Measurements from ENCODE around the gene QRFP. TPM values are rescaled to one million over a fixed set of nuclear protein-coding genes. Genes with fewer than 3 reads are reported as not detected.
"Not testable (repeated sequence)": the region's sequence is repeated elsewhere in the genome, so short reads cannot be mapped to it uniquely, and the experiment has no call there.

QRFP gene
- polyA plus RNA-seq, 3 donors = 0.18 to 0.60 (median 0.21) TPM

DNA sequence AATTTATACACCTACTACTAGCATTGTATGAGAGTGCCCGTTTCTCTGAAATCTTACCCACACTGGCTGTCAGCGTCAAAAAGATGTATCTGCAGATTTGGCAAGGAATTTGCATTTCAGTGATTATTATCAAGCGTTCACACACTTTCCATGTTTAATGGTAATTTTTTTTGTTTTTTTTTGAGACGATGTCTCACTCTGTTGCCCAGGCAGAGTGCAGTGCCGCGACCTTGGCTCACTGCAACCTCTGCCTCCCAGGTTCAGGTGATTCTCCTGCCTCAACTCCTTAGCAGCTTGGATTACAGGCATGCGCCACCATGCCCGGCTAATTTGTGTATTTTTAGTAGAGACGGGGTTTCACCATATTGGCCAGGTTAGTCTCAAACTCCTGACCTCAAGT lies 47.3 kb downstream of the QRFP start:
- intact Hi-C loops (cut with micrococcal nuclease) = no loop called here
- H3K27me3 Mint-ChIP-seq (ENCODE audit: low read depth in 3 of 3) = peaks cover 0 to 1% (median 0%) of the 10 kb centered on the region in 3 donors
- H3K4me1 ChIP-seq (ENCODE audit: control insufficient read depth in 1 of 2, insufficient read depth in 2 of 2, low read length in 2 of 2) = peaks cover 0 to 4% of the 10 kb centered on the region in 2 donors
- DNase-seq = no peak
- H3K4me2 ChIP-seq (replicated peaks; ENCODE audit: extremely low read depth, low read length, poor library complexity, severe bottlenecking) = no peak overlapping the region
- H3K36me3 ChIP-seq (replicated peaks in 1 of 2; ENCODE audit: control insufficient read depth in 1 of 2, insufficient read depth in 2 of 2, low read length in 2 of 2) = peaks cover 5 to 6% of the 10 kb centered on the region in 2 donors
- H3K4me1 Mint-ChIP-seq = peaks cover 14% of the 10 kb centered on the region
- H3K79me2 ChIP-seq (ENCODE audit: insufficient read depth, low read length) = peaks cover 56% of the 10 kb centered on the region
- H3K4me3 ChIP-seq (replicated peaks in 1 of 3; ENCODE audit: low read depth in 2 of 3, low read length in 3 of 3) = no peak overlapping the region
- 100% methylated on average over 5 of the region's 9 CpGs for WGBS (ENCODE audit: insufficient coverage)
- peaks cover 4 to 6% of the 10 kb centered on the region in 2 donors for H3K36me3 Mint-ChIP-seq
- no peak overlapping the region for H2AFZ ChIP-seq (ENCODE audit: insufficient read depth, low read depth, low read length, poor library complexity, severe bottlenecking)
- no peak overlapping the region for H3K27ac ChIP-seq (ENCODE audit: low read depth in 1 of 2, low read length in 2 of 2)
- no peaks in the 10 kb centered on the region for H3K27me3 ChIP-seq (ENCODE audit: control insufficient read depth in 2 of 2, insufficient read depth in 2 of 2, low read length in 2 of 2)
- peaks cover 0 to 3% (median 0%) of the 10 kb centered on the region in 7 donors for H3K9me3 Mint-ChIP-seq
- TF ChIP-seq, protein P1, sequence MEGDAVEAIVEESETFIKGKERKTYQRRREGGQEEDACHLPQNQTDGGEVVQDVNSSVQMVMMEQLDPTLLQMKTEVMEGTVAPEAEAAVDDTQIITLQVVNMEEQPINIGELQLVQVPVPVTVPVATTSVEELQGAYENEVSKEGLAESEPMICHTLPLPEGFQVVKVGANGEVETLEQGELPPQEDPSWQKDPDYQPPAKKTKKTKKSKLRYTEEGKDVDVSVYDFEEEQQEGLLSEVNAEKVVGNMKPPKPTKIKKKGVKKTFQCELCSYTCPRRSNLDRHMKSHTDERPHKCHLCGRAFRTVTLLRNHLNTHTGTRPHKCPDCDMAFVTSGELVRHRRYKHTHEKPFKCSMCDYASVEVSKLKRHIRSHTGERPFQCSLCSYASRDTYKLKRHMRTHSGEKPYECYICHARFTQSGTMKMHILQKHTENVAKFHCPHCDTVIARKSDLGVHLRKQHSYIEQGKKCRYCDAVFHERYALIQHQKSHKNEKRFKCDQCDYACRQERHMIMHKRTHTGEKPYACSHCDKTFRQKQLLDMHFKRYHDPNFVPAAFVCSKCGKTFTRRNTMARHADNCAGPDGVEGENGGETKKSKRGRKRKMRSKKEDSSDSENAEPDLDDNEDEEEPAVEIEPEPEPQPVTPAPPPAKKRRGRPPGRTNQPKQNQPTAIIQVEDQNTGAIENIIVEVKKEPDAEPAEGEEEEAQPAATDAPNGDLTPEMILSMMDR (IDR thresholded peaks at IDR 0.05) = no peak
- H4K20me1 ChIP-seq (ENCODE audit: insufficient read depth, low read length) = peaks cover 12% of the 10 kb centered on the region
- no peaks in the 10 kb centered on the region for H3K9me3 ChIP-seq (replicated peaks in 1 of 2; ENCODE audit: control insufficient read depth in 1 of 2, insufficient read depth in 1 of 2, low read length in 2 of 2)
- H3K27ac Mint-ChIP-seq = no peak overlapping the region
- no peak overlapping the region for H3K9ac ChIP-seq (ENCODE audit: insufficient read depth, low read length, poor library complexity, severe bottlenecking)
- no peak overlapping the region for H3K4me3 Mint-ChIP-seq

DNA sequence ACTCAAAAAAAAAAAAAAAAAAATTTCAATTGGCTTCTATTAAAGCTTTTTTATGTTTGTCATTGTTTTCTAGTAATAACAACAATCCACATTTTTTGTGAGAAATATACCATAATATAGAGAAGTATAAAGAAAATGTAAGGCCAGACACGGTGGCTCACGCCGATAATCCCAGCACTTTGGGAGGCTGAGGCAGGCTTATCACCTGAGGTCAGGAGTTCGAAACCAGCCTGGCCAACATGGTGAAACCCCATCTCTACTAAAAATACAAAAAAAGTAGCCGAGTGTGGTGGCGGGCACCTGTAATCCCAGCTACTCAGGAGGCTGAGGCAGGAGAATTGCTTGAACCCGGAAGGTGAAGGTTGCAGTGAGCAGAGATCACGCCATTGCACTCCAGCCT lies 48.1 kb downstream of the QRFP start:
- H3K27me3 ChIP-seq (ENCODE audit: control insufficient read depth in 2 of 2, insufficient read depth in 2 of 2, low read length in 2 of 2); H3K9me3 ChIP-seq (replicated peaks in 1 of 2; ENCODE audit: control insufficient read depth in 1 of 2, insufficient read depth in 1 of 2, low read length in 2 of 2); H3K9ac ChIP-seq (ENCODE audit: insufficient read depth, low read length, poor library complexity, severe bottlenecking); DNase-seq; H3K27ac ChIP-seq (ENCODE audit: low read depth in 1 of 2, low read length in 2 of 2); H3K4me1 ChIP-seq (ENCODE audit: control insufficient read depth in 1 of 2, insufficient read depth in 2 of 2, low read length in 2 of 2); H3K9me3 Mint-ChIP-seq; H2AFZ ChIP-seq (ENCODE audit: insufficient read depth, low read depth, low read length, poor library complexity, severe bottlenecking); H3K36me3 Mint-ChIP-seq; H3K4me2 ChIP-seq (replicated peaks; ENCODE audit: extremely low read depth, low read length, poor library complexity, severe bottlenecking); H3K27me3 Mint-ChIP-seq (ENCODE audit: low read depth in 3 of 3); H3K4me3 Mint-ChIP-seq; H3K36me3 ChIP-seq (replicated peaks in 1 of 2; ENCODE audit: control insufficient read depth in 1 of 2, insufficient read depth in 2 of 2, low read length in 2 of 2); H3K4me3 ChIP-seq (replicated peaks in 1 of 3; ENCODE audit: low read depth in 2 of 3, low read length in 3 of 3); intact Hi-C loops (cut with micrococcal nuclease); H3K27ac Mint-ChIP-seq: not testable (repeated sequence)
- Histone ChIP-seq H3K79me2 (ENCODE audit: insufficient read depth, low read length) (peaks cover 63% of the 10 kb centered on the region), H4K20me1 (ENCODE audit: insufficient read depth, low read length) (peaks cover 19% of the 10 kb centered on the region)
- H3K4me1 Mint-ChIP-seq = peaks cover 16% of the 10 kb centered on the region
- no CpG with 5 or more reads among the region's 8 CpGs for WGBS (ENCODE audit: insufficient coverage)

Measured in CD14-positive monocyte (primary cell).